CMK (cell line): Measurements from ENCODE around the gene RGS7.
"Not testable (repeated sequence)": the region's sequence is repeated elsewhere in the genome, so short reads cannot be mapped to it uniquely, and the experiment has no call there.

Experiments used
- DNase-seq: peaks from one replicate; pipeline ENCODE4 v3.0.0-alpha.2; 2010; ENCODE audit warnings: low read depth

RGS7 gene

DNA sequence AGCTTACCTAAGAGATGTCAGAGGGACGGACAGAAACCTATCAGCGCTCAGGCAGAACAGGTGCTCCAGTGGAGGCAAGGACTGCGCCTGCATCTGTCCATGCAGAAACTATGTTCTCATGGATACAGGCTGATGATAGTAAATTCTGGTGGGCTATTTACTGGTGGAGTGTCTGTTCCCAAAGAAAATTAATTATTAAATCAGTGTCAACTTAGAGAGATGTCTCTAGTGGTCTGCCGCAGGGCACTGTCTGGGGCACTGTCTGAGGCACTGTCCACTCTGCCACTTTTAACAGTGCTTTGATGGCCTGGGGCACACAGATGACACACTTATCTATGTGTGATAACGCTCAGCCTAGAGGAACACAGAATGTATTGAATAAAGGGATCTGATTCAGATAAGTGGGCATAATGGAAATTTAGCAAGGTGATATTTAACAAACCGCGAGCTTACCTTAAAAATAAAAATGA lies 148.1 kb downstream of the RGS7 start:
- DNase-seq = no peak

DNA sequence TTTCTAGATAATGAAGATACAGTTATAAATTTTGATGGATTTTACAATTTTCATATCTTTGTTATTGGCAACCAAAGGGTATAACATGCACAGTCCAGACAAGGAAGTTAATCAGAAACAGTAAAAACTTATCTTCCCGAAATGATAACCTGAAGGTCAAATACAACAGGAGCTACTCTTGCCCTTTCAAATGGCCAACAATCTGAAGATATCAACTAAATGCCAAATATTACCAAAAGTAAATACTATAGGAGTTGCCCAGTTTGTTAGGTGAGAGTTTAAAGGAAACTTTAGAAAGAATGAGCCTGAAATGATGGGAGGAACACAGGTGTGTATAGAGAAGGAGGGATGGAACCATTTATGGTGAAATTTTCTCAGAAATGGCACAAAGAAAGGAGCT lies 153.2 kb downstream of the RGS7 start:
- DNase-seq = no peak

DNA sequence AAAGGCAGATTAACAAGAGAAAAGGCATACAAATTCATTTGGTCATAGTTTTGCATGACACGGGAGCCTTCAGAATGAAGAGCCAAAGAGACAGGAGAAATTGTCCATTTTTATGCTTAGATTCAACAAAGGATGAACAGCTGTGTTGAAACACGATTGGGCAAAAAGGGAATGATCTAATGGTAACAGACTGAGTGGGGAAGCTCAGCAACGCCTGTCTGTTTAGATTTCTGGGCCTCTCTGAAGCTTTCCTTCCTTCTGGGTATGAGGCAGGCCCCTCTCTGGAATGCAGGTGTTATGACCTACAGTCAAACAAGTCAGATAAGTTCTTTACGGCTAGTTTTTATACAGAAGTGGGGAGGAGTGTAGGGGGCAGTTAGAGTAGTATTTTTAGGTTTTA lies 154.6 kb downstream of the RGS7 start:
- DNase-seq = no peak

DNA sequence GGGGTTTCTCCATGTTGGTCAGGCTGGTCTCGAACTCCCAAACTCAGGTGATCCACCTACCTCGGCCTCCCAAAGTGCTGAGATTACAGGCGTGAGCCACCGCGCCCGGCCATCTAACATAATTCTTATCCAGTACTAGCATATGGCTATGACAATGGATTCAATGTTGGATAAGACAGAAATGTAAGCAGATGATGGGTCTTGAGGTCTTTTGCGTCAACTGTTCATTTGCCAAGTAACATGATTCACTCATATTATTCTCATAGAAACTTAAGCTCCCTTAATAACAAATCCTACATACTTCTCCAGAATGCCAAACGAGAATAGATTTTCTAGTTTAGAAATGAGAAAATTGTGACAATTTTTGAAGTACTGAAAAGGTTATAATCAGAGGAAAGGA lies 170.3 kb downstream of the RGS7 start:
- DNase-seq = no peak

DNA sequence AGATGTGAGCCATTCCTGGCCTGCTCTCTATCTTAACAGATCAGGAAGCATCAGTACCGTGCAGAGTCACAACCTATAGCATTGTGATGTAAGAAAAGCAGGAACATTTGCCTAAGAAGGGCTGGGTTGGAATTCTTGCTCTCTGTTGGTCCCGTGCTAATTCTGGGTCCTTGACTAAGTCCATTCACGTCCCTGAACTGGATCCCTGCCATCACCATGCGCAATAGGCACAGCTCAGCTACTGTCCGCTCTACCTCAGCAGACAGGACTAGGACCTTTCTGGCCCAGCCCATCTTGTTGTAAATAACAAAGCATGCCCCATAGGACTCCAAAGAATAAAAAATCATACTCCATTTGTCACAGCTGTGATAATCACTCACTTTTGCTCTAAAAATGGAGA lies 175.0 kb downstream of the RGS7 start:
- DNase-seq = no peak

DNA sequence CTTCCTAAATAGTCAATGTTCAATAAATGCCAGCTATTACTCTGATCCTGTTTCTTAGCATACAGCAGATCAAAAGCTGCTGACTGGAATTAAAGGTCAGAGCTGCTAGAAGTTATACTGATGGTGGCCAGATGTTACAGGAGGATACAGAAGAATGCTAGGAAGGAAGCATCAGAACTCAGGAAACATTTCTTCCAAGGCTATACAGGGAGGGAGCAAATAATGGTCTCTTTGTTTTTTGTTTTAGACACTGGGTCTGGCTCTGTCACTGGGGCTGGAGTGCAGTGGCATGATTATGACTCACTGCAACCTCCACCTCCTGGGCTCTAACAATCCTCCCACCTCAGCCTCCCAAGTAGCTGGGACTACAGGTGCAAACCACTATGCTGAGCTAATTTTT lies 175.5 kb downstream of the RGS7 start:
- DNase-seq = no peak

DNA sequence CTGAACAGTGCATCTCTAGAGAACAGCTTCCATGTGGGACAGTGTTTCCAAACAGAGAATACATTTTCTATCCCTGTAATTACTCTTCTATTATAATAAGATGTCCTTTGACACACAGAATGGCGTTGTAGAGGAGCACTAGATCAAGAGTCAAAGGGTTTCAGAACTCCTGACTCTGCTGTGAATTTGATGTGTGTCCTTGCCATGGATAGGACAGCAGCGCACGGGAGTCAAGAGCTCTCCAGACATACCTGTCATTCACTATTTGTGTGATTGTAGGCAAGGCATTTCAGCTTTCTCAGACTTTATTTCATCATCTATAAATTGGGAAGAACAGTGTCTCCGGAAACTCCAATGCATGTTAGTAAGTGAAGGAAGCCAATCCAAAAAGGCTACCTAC lies 176.4 kb downstream of the RGS7 start:
- no peak for DNase-seq

DNA sequence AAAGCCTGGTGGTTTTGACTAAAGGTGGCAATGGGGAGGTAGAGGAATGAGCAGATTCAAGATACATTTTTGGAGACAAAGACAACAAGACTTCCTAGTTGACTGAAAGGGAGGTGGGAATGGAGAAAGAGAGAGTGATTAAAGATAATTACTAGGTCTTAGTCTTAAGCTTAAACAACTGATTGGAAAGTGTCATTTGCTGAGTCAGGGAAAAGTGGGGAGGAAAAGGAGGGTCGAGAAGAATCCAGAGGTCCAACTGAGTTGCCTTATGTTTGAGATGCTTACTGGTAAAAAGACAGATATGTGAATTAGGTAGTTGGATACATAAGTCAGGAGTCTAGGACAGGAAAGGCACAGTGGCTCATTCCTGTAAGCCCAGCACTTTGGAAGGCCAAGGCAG lies 179.3 kb downstream of the RGS7 start:
- DNase-seq = no peak

DNA sequence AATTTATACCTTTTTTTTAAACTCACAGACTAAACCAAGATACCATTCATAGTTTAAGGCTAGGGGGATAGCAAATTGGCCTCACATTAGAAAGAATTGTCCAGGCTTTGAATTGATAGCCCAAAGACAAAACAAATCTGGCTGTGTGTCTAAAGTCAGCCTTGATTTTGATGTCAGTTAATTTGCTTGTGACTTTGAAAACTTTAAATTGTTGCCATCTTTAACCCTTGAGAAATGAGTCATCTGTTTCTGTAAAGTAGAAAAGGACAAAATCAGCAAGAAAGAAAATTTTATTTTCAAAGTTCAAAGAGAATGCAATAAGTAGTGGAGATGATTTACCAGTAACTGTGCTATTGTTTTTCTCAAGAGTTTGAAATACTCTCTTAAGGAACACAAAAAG lies 184.5 kb downstream of the RGS7 start:
- no peak for DNase-seq

DNA sequence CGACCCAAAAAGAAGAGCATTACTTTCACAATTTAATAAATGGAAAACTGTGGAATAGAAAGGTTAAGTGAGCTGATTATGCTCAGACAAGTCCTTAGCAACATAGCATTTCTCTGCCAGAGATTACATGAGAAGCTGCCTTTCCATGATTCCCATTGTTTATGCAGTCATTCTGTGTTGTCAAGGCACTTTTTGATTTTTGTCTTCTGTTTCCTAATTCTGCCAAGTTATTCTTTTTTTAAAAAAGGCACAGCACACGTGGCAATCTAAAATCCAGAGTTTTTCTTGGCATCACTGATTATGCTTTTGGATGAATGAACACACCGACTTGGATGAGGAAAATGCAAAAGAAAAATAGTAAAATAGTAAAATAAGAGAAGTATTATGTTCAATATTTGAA lies 185.0 kb downstream of the RGS7 start:
- DNase-seq = no peak

DNA sequence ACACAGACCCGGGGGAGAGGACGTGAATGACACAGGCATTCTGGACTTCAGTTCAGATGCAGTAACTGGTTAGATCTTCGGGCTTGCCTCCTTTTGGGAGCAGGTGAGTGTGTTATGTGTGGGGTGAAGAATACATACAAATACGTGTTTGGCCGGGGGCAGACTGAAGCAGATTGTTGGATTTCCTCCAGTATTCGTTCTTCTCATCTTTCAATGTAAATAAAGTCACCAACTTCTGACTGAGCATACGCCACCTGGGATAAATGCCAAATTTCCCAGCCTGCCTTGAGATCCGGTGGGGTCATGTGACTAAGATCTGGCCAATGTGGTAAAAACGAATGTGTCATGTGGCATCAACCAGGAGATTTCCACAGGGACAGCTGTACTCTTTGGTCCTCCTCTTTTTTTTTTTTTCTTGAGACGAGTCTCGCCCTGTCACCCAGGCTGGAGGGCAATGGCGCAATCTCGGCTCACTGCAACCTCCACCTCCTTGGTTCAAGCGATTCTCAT lies 189.8 kb downstream of the RGS7 start:
- no peak for DNase-seq

DNA sequence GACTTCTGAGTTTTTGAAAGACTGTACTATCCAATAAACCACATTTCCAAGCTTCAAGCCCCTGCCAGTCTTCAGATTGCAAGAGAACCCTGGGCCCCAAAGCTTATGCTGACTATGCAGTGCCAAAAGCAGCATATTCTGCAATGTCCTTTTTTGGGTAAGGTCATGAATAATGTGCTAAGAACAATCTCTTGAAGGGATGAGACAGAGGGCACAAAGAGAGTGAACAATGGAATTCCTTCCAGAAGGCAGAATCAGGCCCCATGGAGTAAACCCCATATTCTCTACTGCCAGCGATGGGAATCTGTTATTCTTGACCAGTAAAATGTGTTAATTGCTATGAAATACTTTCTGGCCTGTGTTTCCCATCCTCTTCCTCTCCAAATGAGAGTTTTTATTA lies 190.4 kb downstream of the RGS7 start:
- no peak for DNase-seq

DNA sequence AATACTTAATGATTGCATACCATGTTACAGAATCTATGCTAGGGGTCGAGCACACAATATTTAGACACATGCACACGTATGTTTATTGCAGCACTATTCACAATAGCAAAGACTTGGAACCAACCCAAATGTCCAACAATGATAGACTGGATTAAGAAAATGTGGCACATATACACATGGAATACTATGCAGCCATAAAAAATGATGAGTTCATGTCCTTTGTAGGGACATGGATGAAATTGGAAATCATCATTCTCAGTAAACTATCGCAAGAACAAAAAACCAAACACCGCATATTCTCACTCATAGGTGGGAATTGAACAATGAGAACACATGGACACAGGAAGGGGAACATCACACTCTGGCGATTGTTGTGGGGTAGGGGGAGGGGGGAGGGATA lies 191.7 kb downstream of the RGS7 start:
- not testable (repeated sequence) for DNase-seq

DNA sequence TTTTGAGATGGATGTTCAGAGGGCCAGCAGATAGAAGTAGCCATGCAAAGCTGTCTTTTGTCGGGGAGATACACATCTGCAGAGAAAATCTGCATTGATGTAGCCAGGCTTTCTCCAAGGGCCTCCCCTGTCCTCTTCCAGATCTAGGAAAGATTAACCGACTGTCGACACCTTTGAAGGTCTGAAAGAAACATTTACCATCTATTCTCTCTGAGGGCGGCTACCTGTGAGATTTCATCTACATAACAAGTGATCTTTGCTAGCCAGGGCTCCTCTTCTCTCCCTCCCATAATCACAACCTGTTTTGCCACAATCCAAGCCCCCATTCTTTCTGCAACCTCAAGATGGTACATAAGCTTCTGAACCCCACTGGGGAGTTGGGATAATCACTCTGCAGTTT lies 193.6 kb downstream of the RGS7 start:
- no peak for DNase-seq

DNA sequence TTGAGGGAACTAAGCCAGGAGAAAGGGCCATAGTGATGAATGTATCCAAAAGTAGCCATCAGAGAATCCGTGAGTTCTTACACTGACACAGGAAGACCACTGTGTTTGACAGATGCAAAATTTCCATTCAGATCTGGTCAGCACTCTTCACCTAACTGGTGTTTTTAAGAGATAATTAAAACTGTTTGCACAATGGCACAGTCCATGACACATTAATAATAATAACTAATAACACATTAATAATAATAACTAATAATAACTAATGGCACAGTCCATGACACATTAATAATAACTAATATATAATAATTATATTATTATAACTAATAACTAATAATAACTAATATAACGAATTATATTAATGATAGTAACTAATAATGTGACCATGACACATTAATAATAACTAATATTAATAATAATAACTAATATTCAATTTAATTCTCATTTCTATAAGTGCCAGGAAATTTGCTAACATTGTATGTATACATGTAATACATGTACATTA lies 195.8 kb downstream of the RGS7 start:
- DNase-seq = no peak

DNA sequence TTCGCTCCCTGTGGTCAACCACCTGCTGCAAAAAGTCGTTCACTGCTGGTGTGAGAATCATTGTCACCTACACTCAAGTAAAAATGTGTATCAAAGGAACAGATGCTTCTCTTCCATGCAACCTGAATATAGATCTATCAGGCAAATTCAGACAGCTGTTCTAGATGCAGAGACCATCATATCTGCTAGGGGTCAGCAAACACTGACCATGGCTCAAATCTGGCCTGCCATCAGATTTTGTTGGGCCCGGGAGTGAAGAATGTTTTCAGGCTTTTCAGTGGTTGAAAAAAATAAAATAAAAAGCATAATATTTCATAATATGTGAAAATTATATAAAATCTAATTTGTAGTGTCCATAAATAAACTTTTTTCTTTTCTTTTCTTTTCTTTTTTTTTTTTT lies 199.6 kb downstream of the RGS7 start:
- DNase-seq = no peak

DNA sequence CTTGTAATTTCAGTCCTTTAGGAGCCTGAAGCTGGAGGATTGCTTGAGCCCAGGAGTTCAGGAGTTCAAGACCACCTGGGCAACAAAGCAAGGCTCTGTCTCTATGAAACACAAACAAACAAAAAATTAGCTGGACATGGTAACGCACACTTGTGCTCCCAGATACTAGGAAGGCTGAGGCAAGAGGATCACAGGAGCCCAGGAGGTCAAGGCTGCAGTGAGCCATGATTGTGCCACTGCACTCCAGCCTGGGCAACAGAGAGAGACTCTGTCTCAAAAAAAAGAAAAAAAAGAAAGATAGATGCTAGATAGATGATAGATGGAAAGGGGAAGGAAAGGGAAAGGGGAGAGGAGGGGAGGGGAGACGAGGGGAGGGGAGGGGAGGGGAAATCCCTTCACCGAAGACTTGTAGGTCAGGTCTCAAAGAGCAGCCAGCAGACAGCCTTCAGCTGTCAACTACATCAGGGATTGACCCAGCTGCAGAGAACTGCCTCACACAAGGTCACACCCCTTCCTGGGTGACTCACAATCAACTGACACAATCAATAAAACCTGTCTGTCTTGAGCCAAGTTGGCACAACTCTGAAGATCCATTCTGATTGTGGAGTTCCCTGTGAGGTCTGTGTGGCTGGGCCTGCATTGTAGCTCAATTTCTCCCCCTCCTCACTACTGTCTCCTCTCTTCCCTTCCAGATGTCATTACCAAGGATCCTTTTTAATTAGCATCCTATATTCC lies 200.6 kb downstream of the RGS7 start:
- no peak for DNase-seq

DNA sequence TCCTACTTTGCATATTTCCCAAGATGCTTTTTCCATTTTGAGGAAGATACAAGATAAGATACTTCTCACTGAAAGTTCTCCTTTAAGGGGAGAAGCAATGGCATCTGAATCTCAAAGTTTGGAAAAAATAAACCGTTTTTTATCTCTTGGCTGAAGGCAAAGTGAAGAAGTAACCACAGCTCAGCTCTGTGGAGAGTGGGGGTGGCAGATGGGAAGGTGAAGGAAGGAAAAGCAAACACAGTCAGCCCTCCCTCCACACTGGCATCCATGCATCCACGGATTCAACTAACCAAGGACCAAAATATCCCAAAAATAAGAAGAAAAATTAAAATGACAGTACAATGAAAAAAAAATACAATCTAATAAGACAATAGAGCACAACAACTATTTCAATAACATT lies 211.1 kb downstream of the RGS7 start:
- no peak for DNase-seq

DNA sequence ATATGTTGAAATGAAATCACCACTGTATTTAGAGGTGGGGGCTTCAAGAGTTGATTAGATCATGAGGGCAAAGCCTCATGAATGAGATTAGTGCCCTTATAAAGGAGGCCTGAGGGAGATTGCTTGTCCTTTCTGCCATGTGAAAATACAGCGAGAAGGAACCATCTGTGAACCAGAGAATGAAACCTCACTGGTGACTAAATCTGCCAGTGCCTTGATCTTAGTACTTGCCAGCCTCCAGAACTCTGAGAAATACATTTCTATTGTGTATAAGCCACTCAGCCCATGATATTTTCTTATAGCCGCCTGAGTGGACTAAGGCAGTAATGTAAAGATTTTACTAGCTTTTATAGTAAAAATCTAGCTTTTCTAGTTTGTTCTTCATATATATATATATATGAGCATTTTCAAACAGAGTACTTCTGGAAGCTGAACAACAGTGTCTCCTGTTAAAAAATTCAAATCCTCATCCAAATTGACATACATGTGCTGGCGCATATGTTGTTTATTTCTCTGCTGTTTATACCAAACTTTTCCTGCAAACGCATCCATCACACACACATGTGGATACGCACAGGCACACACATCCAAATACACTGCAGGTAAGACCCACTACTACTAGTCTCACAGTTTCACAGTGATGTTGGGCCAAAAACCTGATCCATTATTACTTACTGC lies 213.1 kb downstream of the RGS7 start:
- DNase-seq = no peak

DNA sequence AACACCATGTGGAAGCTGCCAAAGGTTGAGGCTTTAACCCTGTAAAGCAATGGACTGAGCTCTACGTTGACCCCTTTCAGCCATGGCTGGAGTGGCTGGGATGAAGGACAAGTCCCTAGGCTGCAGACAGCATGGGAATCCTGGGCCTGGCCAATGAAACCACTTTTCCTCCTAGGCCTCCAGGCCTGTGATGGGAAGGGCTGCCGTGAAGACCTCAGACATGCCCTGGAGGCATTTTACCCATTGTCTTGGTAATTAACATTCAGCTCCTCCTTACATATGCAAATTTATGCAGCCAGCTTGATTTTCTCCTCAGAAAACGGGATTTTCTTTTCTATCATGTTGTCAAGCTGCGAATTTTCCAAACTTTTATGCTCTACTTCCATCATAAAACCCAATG lies 214.5 kb downstream of the RGS7 start:
- DNase-seq = no peak

DNA sequence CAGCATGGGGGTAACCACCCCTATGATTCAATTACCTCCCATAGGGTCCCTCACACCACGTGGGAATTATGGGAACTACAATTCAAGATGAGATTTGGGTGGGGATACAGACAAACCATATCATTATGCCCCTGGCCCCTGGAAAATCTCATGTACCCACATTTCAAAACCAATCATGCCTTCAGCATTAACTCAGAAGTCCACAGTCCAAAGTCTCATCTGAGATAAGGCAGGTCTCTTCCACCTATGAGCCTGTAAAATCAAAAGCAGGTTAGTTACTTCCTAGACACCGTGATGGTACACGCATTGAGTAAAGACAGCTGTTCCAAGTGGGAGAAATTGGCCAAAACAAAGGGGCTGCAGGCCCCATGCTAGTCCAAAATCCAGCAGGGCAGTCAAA lies 215.4 kb downstream of the RGS7 start:
- not testable (repeated sequence) for DNase-seq

DNA sequence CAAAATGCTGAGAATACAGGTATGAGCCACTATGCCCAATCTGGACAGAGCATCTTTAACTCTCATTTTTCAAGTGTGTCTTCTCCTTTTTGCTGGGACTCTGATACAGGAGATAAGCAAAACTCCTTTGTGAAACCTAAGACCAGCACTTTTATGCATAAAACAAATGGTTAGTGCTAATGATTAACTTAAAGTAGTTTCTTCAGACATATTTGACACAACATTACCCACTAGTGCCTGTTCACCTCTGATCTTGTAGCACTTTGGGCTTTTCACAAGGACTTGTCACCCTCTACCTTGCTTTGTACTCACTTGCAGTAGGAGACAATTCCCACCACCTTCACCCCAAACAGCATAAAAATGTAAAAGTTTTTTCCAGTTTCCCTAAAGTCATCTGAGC lies 216.3 kb downstream of the RGS7 start:
- DNase-seq = no peak

DNA sequence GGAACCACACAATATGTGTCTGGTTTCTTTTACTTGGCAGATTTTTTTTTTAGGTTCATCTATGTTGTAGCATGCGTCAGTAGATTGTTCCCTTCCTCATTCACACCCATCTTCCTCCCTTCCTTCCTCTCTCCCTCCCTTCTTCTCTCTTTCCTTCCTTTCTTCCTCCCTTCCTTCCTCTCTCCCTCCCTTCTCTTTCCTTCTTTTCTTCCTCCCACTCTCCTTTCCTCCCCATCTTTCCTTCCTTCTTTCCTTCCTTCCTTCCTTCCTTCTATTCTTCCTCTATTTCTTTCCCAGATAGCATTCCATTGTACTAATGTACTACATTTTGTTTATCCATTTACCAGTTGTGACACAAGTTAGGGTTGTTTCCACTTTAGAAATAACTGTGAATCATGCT lies 218.0 kb downstream of the RGS7 start:
- no peak for DNase-seq

DNA sequence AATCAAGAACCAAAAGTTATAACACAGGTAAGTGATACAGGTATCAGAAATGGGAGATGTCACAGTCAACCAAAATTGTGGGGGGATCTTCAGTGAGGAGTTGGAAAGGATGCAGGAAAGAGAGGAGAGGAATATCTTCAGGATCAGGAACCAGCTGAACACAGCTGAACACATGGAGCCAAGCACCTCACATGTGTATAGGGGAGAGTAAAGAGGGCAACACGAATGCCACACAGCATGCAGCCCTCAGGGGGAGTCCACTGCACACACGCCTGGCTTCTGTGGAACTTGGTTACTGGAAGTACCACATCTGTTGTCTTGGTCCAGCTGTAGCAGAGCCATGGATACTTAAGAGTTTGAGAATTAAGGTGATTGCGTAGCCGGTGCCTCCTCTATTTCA lies 218.8 kb downstream of the RGS7 start:
- no peak for DNase-seq
